ENCODE results near the gene PIGA.

The PIGA gene, protein sequence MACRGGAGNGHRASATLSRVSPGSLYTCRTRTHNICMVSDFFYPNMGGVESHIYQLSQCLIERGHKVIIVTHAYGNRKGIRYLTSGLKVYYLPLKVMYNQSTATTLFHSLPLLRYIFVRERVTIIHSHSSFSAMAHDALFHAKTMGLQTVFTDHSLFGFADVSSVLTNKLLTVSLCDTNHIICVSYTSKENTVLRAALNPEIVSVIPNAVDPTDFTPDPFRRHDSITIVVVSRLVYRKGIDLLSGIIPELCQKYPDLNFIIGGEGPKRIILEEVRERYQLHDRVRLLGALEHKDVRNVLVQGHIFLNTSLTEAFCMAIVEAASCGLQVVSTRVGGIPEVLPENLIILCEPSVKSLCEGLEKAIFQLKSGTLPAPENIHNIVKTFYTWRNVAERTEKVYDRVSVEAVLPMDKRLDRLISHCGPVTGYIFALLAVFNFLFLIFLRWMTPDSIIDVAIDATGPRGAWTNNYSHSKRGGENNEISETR

DNA sequence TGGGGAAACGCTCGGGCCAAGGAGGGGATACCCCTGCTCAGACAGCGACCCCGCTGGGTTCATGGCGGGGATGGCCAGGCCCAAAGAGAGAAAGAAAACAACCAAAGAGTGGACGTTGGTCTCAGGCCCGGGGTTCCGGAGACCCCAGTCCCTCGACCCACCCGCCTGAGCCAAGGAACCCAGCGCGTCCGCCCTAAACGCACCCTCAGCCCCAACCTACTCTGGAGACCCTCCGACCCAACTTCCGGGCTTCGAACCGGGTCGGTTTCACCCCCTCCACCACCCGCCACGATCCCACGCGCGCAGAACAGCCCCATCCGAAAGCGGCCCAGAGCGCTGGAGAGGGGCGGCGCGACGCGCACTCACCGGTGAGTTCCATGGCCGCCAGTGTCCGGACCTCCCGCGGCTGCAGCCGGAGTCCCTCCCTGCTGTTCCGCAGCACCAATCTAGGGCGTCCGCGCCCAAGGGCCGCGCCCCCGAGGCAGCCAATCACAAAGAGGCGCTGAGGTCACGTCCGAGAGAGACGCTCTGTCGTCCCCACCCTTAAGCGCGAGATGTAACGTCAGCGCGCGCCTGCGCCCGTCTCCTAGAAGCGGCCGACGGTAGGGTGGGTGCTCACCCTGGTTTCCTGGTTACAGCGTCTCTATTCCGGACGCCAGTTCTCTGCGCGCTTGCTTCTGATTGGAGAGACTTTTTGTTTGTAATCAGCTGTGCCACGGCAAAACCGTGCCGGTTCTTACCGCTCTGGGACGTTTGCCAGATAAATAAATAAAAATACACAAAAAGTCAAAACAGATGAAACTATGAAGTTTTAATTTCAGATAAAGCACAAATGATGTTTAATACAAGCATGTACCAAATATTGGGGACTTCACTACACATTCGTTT, at the start of gene PIGA:
Gene PIGA, minus strand, starts transcription at position 389 of the 888 bp plus-strand sequence. CDS start 3,593 bp downstream, outside the sequence.
- TF ChIP-seq, protein P1, sequence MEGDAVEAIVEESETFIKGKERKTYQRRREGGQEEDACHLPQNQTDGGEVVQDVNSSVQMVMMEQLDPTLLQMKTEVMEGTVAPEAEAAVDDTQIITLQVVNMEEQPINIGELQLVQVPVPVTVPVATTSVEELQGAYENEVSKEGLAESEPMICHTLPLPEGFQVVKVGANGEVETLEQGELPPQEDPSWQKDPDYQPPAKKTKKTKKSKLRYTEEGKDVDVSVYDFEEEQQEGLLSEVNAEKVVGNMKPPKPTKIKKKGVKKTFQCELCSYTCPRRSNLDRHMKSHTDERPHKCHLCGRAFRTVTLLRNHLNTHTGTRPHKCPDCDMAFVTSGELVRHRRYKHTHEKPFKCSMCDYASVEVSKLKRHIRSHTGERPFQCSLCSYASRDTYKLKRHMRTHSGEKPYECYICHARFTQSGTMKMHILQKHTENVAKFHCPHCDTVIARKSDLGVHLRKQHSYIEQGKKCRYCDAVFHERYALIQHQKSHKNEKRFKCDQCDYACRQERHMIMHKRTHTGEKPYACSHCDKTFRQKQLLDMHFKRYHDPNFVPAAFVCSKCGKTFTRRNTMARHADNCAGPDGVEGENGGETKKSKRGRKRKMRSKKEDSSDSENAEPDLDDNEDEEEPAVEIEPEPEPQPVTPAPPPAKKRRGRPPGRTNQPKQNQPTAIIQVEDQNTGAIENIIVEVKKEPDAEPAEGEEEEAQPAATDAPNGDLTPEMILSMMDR (IDR thresholded peaks at IDR 0.05; ENCODE audit: insufficient read depth, low read length, missing control alignments) = no peak
- peak; percentile 74 for DNase-seq (ENCODE audit: low read depth, low spot score)
- peak within 1 kb of the TSS; percentile 74 for H3K4me3 ChIP-seq (ENCODE audit: low read depth, low read length)
- ChIA-PET CTCF (interaction anchor here (2.2 kb wide), 1 partner anchor 14 kb away, joined by 12 read pairs; no protein-coding TSS in a partner anchor), POLR2A (no interaction called here)

DNA sequence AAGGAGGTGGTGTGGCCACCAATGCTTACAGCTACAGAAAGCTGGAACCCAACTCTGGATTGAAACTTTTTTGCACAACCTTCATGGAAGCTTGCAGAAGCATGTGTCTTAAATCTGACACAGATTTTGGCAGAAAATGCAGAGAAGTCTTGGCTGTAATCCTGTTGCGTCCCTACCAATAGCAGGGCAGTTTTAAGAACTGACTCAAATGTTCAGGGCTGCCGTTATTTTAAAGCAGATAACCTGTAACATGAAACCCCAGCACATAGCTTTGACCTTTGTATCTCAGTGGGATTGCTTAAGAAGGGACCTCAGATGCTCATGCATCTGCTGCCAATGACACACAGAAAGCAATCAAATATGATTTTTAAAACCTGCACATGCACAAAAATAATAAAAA, 49.0 kb upstream of the PIGA start, which contains the start of gene VEGFD:
Gene VEGFD, minus strand, starts transcription at position 110 of the 400 bp plus-strand sequence. CDS start 467 bp downstream, outside the sequence.
- ChIA-PET POLR2A (no interaction called here), CTCF (interaction anchor here (0.8 kb wide), 1 partner anchor 9 kb away, joined by 4 read pairs; no protein-coding TSS in a partner anchor)
- H3K4me3 ChIP-seq (ENCODE audit: low read depth, low read length) = no peak within 1 kb of the TSS
- peak; percentile 12 for DNase-seq (ENCODE audit: low read depth, low spot score)
- TF ChIP-seq, protein P1 (IDR thresholded peaks at IDR 0.05; ENCODE audit: insufficient read depth, low read length, missing control alignments) = no peak

DNA sequence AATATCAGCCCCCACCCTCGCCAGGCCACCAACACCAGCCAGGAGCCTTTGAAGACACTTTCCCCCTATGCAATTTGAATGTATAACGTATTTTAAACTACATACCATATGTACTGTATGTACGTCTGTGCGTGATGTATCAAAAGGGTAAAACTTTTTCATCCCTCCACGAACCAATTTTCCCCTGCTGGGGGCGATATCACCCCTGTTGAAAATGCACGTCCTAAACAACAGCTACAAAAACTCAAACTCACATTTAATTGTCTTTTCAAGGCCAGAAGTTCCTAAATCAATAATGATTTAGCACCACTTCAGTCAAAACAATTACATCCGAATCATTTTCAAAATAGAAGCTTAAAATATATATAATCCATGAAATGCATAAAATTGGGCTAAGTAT, 47.5 kb upstream of the PIGA start:
- ChIA-PET CTCF (interaction anchor here (2.3 to 2.7 kb wide), 2 partner anchors 86 to 89 kb away, joined by 7 to 12 read pairs; no protein-coding TSS in a partner anchor), POLR2A (no interaction called here)
- DNase-seq (ENCODE audit: low read depth, low spot score) = no peak
- TF ChIP-seq, protein P1 (IDR thresholded peaks at IDR 0.05; ENCODE audit: insufficient read depth, low read length, missing control alignments) = no peak
- no peak overlapping the region for H3K4me3 ChIP-seq (ENCODE audit: low read depth, low read length)

DNA sequence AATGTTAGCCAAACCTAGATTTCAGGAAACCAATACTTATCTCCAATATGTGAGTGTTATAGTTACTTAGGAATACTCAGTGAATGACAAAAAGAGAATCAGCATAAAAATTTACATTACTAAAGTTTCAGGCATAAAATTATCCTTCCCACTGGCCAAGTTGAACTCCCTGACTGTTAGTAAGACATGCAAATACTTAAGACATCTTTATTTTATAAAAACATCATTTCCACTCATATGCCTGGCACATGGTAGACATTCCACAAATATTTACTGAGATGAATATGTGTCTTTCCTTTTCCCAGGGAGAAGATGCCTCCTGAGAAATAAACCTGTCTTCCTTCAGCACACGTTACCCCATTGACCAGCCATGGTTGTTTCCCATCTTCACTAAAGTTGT, 41.6 kb upstream of the PIGA start:
- H3K4me3 ChIP-seq (ENCODE audit: low read depth, low read length) = no peak overlapping the region
- TF ChIP-seq, protein P1 (IDR thresholded peaks at IDR 0.05; ENCODE audit: insufficient read depth, low read length, missing control alignments) = no peak
- no peak for DNase-seq (ENCODE audit: low read depth, low spot score)
- POLR2A ChIA-PET = no interaction called here
- CTCF ChIA-PET = no interaction called here

DNA sequence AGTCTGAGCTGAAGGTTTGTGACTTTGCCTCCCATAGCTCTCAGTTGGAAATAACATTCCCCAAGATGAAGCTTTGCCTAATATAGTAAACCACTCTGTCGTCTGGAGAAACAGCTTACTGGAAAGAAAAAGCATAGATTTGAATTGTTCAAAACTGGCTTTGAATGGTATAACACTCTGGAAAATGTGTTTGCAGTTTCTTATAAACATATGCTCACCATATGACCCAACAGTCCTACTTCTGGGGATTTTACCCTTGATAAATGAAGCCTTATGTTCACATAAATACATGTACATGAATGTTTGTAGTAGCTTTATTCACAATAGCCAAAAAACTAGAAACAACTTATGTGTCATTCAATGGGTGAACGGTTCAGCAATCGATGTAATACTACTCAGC, 38.7 kb upstream of the PIGA start:
- no peak overlapping the region for H3K4me3 ChIP-seq (ENCODE audit: low read depth, low read length)
- TF ChIP-seq, protein P1 (IDR thresholded peaks at IDR 0.05; ENCODE audit: insufficient read depth, low read length, missing control alignments) = no peak
- ChIA-PET POLR2A (no interaction called here), CTCF (interaction anchor here (2.3 kb wide), 1 partner anchor 25 kb away, joined by 11 read pairs; no protein-coding TSS in a partner anchor)
- DNase-seq (ENCODE audit: low read depth, low spot score) = no peak

Measured in AG04449 (cell line).